Breast epithelium (tissue), 3 donors: Measurements from ENCODE around the gene RBCK1.

Experiments used
- POLR2A ChIP-seq: fragments of 450-650 bp; IDR thresholded peaks from one replicate; pipeline ENCODE4 v1.6.1; 2016; ENCODE audit warnings: antibody characterized with exemption, mild to moderate bottlenecking, moderate library complexity
- TF ChIP-seq, protein P1 (sequence below), 3 donors: fragments of 450-650 bp; IDR thresholded peaks; one replicate each; pipeline ENCODE4 v1.5.1; 2016 to 2017; ENCODE audit warnings: antibody characterized with exemption in 3 of 3, mild to moderate bottlenecking in 3 of 3, moderate library complexity in 3 of 3

DNA sequence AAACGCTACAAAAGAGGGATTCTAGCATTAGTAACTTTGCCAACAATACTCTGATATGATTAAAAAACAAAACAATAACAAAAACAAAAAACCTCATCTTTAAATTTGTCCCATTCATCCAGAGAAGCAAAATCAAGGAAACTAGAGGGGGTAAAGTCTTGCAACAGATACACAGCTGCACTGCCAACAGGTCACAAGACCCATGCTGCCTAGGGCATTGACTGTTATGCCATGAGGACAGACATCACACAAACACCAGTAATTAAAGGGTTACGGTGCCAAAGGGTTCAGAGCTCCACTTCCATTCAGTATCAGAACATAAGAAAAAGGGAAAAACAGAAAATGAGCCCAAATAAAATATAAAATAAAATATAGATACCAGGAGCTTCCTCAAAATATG lies 52.6 kb downstream of the RBCK1 start:
- no peak for TF ChIP-seq POLR2A
- TF ChIP-seq, protein P1, sequence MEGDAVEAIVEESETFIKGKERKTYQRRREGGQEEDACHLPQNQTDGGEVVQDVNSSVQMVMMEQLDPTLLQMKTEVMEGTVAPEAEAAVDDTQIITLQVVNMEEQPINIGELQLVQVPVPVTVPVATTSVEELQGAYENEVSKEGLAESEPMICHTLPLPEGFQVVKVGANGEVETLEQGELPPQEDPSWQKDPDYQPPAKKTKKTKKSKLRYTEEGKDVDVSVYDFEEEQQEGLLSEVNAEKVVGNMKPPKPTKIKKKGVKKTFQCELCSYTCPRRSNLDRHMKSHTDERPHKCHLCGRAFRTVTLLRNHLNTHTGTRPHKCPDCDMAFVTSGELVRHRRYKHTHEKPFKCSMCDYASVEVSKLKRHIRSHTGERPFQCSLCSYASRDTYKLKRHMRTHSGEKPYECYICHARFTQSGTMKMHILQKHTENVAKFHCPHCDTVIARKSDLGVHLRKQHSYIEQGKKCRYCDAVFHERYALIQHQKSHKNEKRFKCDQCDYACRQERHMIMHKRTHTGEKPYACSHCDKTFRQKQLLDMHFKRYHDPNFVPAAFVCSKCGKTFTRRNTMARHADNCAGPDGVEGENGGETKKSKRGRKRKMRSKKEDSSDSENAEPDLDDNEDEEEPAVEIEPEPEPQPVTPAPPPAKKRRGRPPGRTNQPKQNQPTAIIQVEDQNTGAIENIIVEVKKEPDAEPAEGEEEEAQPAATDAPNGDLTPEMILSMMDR (IDR thresholded peaks at IDR 0.05) = no peak
